NK-92 (cell line): ENCODE measurements around the gene DERL3.
"Not testable (repeated sequence)": the region's sequence is repeated elsewhere in the genome, so short reads cannot be mapped to it uniquely, and the experiment has no call there.

Source experiments
- DNase-seq: peaks from one replicate; lab custom pipeline; 2025; ENCODE audit not compliant: unreplicated experiment; lab: John Stamatoyannopoulos, UW

The DERL3 gene

DNA sequence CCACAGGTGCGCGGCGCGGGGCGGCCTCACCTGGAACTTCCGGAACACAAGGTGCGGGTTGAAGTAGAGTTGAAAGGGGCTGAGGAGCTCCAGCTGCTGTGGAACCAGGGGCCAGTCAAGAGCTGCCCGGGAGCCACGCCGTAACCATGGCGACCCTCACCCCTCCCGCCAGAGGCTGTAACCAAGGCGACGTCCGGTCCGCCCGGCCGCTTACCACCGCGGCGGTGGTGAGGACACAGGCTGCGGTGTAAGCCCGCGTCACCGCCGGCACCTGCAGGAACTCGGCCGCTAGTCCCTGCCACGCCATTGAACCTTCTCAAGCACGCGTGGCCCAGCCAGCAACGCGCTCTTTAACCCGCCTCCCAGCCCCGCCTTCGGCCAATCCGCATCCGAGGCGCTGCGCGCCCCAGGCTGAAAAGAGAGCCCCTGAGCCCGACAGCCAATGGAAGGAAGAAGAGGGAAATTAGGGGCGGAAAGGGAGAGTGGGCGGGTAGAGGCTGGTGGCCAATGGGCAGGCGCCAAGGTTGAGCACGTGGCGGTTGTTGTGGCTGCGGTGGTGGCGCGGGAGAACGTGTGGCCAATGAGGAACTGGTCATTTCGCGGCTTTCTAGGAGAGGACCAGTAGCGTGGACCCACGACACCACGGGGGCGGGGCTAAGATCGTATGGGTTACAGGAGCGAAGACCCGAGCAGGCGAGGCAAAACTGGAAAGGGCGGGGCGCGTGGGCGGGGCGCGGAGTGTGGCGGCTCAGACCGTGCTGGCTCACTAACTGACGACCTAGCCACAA is at the start of gene DERL3:
Gene DERL3 (minus strand): TSS at position 326 of the 788 bp plus-strand sequence. CDS start 19 bp downstream, at position 307.
- peak; percentile 50 for DNase-seq

DNA sequence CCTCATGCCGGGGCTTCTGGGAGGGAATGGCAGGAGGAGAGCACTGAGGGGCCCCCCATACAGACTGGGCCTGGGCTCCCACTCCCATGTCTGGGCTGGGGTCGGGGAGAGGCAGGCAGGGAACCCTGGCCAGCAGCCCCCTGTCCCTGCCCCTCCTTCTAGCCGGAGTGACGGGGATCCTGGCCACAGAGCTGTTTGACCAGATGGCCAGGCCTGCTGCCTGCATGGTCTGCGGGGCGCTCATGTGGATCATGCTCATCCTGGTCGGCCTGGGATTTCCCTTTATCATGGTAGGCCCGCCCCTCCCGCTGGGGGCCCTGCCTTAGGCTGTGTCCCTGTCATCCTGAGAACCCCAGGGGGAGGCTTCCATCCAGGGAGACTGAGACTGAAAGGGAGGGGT is 45.3 kb upstream of the DERL3 start:
- no peak for DNase-seq

DNA sequence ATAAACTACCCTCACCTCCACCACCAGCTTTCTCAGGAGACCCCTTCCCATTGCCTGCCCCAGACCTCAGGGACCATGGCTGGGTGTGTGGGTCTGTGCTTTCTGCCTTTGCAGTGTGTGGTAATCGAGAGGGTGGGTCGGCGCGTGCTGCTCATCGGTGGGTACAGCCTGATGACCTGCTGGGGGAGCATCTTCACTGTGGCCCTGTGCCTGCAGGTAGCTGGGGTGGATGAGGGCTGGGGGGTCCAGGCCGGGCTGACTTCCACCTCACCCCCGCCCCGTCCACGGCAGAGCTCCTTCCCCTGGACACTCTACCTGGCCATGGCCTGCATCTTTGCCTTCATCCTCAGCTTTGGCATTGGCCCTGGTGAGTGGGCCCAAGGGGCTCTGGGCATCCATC is 44.9 kb upstream of the DERL3 start:
- DNase-seq: no peak

DNA sequence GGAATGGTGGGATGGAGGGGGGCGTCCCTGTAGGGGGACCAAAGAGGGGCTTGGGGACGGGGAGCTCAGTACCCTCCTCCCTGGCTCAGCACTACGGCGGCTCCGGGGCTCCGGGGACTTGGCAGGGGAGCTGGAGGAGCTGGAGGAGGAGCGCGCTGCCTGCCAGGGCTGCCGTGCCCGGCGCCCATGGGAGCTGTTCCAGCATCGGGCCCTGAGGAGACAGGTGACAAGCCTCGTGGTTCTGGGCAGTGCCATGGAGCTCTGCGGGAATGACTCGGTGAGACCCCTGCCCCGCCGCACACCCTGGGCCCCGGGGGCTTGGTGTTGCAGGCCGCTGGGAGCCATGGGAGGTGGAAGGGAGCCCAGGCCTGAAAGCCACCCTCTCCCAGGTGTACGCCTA is 43.6 kb upstream of the DERL3 start:
- no peak for DNase-seq

DNA sequence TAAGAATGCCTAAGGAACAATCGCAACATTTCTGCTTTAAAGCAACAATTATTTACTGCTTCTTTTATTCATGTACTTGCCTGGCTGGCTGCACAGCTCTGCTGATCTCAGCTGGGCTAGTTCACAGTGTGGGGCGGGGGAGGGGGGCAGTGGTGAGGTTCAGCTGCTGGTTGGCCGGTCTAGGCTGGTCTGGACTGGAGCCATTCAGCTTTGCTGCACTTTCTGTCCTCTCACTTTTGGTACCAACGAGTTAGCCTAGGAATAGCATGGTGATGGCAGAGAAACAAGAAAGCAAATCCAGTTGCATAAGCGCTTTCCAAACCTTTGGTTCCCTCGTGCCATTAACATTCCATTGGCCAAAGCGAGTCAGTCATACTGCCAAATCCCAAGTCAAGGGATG is 39.4 kb upstream of the DERL3 start:
- DNase-seq: no peak

DNA sequence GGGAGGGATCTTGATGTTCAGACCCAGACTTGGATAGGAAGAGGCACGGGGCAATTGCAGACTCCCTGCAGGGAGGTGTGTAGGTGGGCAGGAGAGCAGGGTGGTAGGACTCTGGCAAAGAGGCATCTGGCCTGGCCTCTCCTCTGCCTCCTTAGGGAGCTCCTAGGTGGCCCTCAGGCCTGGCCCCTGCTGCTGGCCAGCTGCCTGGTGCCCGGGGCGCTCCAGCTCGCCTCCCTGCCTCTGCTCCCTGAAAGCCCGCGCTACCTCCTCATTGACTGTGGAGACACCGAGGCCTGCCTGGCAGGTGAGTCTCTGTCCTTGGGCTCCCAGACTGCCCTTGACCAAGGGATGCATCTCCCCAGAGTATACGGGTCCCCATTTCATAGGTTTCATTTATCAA is 38.8 kb upstream of the DERL3 start:
- no peak for DNase-seq

DNA sequence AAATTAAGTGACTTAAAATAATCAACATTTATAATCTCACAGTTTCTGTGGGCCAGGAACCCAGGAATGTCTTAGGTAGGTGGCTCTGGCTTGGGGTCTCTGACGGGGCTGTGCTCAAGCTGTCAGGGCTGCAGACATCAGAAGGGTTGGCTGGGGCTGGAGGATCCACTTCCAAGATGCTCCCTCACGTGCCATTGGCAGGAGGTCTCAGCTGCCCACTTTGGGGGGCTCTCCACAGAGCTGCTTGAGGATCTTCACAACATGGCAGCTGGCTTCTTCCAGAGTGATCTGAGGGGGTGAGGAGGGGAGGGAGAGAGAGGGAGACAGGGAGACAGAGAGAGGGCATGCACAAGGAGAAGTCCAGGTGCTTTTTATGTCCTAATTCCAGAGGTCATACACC is 37.0 kb upstream of the DERL3 start:
- DNase-seq: no peak

DNA sequence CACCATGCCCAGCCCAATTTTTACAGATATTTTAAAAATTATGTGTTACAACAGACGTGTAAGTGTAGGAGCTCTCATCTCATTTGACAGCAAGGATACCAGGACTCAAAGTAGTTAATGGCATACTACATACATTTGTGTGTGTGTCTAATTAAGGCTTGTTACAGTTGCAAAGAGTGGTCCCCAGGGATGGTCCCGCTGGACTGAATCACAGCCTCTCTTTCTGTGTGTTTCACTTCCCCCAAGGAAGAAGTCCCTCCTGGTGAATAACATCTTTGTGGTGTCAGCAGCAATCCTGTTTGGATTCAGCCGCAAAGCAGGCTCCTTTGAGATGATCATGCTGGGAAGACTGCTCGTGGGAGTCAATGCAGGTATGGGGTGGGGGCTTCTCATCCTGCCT is 36.1 kb upstream of the DERL3 start:
- no peak for DNase-seq

DNA sequence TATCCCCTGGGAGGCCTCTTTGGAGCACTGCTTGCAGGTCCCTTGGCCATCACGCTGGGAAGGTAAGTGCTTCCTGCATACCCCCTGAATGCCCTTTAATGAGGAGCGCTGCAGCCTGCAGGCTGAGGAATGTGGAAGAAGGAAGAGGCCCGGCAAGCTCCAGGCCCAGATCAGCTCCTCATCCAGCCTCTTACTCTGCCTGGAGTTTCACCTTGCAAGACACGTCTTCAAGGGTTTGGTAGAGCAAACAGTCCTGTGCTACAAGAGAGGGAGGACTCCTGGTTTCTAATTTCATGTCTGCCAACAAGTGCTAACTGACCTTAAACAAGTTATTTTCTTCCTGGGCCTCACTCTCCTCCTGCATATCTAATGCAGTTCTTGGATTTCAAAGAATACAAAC is 29.8 kb upstream of the DERL3 start:
- no peak for DNase-seq

DNA sequence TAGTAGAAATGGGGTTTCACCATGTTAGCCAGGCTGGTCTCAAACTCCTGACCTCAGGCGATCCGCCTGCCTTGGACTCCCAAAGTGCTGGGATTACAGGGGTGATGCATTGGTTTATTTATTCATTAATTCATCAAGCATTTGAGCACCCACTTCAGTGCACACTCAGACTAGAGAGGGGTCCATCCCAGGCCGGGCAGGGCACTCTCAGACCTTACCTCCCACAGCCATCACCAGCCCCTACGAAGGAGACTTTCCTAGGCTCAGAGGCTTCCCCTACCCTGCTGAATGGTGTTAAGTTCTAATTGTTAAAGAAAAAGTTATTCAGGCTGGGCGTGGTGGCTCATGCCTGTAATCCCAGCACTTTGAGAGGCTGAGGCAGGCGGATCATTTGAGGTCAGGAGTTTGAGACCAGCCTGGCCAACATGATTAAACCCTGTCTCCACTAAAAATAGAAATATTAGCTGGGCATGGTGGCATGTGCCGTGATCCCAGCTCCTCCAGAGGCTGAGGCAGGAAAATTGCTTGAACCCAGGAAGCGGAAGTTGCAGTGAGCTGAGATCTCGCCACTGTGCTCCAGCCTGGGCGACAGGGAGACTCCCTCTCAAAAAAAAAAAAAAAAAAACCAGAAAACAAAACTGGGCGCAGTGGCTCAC is 25.8 kb upstream of the DERL3 start:
- DNase-seq: not testable (repeated sequence)

DNA sequence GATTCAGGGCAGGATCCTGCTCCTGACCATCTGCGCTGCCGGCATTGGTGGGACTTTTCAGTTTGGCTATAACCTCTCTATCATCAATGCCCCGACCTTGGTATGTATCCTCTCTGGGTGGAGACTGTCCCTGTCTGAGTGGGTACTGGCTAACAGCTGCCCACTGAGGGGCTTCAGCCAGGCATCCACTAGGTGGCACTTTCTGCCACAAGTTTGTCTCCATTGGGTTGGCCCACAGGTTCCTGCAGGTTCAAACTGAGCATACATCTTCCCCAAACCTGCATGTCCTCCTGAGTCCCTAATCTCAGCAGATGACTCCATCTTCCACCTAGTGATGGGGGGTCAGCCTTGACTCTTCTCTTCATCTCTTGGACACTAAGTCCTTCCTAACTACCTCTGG is 23.3 kb upstream of the DERL3 start:
- no peak for DNase-seq

DNA sequence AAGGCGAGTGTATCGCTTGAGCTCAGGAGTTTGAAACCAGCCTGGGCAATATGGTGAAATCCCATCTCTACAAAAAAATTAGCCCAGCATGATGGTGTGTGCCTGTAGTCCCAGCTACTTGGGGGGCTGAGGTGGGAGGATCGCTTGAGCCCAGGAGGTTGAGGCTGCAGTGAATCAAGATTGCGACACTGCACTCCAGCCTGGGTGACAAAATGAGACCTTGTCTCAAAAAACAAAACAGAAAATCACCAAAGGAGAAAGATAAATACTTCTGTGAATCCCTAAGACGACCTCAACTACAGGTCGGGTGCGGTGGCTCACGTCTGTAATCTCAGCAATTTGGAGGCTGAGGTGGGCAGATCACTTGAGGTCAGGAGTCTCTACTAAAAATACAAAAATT is 21.4 kb upstream of the DERL3 start:
- not testable (repeated sequence) for DNase-seq

DNA sequence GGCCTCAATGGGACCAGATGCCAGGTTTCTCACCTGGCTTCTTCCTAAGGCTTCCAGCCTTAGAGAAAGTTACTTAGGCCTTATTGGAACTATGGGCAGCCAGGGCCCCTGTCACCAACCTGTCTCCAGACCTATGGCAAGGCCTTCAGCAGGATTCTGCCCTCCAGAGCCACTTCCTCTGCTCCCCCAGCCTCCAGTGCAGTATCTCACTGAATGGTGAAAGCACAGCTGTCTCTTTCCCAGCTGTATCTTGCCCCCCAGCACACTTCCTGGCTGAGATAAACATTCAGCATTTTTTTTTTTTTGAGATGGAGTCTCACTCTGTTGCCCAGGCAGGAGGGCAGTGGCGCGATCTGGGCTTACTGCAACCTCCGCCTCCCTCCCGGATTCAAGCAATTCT is 20.4 kb upstream of the DERL3 start:
- no peak for DNase-seq

DNA sequence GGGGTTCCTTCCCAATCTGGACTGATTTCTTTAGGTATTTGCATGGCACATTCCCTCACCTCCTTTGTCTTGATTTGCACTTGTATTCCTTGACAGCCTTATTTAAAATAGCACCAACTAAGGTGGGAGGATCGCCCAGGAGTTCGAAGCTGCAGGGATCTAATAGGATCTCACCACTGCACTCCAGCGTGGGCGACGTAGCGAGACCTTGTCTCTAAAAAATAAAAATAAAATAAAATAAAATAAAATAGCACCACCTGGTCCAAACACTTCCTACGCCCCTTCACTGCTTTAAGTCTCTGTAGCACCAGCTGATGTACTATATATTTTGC is 19.6 kb upstream of the DERL3 start:
- no peak for DNase-seq

DNA sequence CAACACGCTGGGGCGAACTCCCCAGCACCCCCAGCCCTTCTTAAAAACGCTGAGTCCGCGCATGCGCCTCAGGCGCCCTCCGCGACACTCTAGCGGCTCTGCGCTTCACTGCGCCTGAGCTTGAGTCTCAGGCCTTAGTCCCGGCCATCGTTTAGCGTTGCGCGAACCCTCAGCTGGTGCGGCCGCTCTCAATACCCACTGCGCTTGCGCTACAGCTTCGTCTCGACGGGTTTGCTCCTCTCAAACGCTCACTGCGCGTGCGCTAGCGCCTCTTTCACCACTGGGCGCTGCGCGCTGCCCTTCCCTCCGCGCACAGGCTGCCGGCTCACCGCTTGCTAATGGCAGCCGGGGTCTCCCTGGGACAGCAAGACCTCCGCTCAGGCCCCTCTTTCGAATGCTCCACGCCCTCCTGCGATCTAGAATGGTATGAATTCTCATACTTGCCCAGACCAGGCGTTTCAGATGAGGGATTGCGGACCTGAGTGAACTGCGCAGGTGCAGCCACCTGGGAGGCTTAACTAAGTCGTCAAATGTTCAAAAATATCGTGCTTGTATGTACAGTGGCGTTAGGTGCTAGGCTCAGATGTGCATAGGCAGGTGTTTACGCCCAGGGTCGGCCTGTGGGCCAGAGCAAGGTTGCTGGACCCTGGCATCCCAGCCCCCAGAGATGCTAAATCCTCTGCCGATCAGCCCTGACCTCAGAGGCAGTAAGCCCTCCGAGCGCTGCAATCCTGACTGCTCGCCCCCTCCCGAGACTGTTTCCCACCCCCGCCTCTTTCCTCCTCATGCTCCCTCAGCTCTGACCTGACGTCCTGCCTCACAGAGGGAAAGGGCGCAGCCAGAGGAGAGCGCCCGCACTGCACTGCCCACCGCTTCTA is 19.0 kb upstream of the DERL3 start, which contains the start of gene SLC2A11:
Gene SLC2A11 (plus strand): TSS at position 270 of the 878 bp plus-strand sequence. CDS start 125 bp downstream, at position 395.
- DNase-seq: peak; percentile 41

DNA sequence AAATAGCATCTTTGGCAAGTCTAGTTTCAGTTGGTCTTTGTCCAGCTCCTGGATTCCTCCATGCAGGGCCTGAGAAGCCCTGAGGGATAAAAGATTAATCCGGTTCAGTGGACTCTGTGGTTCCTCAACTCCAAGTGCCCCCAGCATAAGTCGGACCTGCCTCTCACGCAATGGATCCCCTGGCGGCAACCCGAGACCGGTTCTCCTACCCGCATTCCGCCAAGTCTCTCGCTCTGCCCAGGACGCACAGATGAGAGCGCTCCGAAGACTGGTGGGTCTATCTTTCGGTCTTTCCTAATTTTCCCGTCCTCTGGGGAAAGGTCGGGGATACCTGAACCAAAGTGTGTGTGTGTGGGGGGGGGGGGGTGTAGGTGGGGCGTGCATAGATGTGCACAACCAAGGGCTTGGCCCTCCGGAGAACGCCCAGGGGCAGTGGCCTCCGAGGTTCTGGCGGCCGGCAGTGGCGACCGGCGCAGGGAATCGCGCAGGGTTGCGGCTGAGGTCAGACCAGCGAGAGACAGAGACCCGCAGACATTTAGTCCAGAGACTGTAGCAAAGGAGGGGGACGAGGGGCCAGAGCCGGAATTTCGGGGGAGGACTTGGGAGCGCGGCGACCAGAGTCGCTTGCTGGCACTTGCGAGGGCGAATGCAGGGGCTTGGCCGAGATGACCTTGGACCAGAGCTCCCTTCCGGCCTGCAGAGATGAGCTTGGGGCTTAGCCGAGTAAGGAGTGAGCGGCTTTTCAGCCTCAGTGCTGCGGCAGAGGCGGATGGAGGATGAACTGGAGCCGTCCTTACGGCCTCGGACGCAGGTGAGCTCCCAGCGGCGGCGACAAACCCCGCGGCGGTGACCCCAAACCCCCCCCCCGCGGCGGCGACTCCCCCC is 18.2 kb upstream of the DERL3 start:
- DNase-seq: no peak

DNA sequence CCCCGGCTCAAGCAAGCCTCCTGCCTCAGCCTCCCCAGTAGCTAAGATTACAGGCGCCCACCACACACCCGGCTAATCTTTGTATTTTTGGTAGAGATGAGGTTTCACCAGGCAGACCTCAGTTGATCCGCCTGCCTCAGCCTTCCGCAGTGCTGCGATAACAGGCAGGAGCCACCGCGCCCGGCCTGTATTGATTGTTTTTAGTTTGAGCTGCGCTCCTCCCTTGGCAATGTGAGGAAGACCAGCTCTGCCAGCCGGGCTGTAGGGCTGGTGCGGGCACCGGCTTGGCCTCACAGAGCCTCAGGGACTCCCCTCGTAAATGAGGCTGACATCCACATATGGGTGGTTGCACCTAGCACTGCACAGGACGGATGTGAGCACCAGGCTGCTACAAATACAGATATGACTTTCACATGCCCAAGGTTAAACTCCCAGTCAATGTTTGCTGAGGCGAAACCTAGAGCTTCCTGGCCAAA is 11.4 kb upstream of the DERL3 start:
- DNase-seq: no peak

DNA sequence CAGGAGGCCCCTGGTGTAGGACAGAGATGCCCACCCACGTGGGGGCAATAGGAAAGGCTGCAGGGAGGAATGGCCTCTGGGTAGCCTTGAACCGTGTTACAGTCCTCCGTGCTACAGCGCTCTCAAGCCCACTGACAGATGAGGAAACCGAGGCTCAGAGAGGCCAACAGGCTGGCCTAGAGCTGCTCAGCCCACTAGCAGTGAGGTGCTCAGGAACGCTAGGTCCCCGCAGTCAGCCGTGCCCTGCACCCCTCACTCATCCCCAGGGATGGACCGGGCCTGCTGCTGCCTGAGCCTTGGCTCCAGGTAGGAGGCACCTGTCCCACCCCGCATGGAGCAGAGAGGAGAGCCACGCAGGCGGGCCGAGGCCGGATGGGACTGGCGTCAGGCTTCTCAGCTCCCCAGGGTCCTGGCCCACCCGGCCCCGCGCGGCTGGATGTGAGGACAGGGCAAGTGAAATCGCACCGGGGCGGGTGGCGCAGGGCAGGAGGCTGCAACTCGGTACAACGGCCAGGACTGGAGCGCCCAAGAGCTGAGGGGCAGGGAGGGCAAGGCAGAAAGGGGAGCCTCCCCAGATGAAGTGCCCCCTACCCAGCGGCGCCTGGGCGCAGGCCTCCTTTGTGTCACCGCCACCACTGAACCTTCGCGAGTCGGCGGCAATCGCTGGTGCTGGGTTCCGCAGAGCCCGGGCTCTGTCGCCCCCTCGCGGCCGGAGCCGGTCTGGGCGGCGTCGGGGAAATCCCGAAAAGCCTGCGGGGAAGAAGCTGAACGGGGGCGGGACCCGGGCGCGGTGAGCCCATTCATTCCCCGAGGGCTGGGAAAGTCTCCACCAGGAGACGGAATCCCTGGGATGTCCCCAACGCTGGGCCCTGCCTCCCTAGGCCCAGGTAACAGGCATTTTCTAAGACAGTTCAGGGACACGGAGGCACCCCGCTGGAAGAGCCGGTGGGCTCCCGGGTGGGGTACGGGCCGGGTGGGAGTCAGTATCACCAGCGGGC is 10.5 kb upstream of the DERL3 start:
- no peak for DNase-seq
